Vagina (tissue), 2 donors: ENCODE measurements around the gene PTPRN2.

Source experiments
- CTCF ChIP-seq, 3 experiments: fragments of 450-650 bp in 2 of 3; fragments of 200-600 bp in 1 of 3; sonication (generic) in 1 of 3; IDR thresholded peaks; one replicate each; pipeline ENCODE4 v1.5.1; 2017 to 2019; ENCODE audit warnings: antibody characterized with exemption in 3 of 3, mild to moderate bottlenecking in 2 of 3, moderate library complexity in 2 of 3
- POLR2A ChIP-seq, 2 donors: fragments of 450-650 bp; IDR thresholded peaks; one replicate each; pipeline ENCODE4 v1.6.1; 2017; ENCODE audit warnings: antibody characterized with exemption in 2 of 2, mild to moderate bottlenecking in 2 of 2, moderate library complexity in 2 of 2
- POLR2AphosphoS5 ChIP-seq, 2 donors: sonication (generic); formaldehyde crosslinking; IDR thresholded peaks; one replicate each; pipeline ENCODE4 v1.9.0; 2017; ENCODE audit warnings: antibody characterized with exemption in 2 of 2, mild to moderate bottlenecking in 2 of 2, low read depth in 1 of 2; ENCODE audit not compliant: insufficient read depth in 1 of 2

GRCh38 chr7:158110034-158110590 lies 477.5 kb downstream of the PTPRN2 start:
- TF ChIP-seq POLR2A (IDR thresholded peaks at IDR 0.05) (no peak), CTCF (IDR thresholded peaks at IDR 0.05) (no peak), POLR2AphosphoS5 (IDR thresholded peaks at IDR 0.05; ENCODE audit: insufficient read depth in 1 of 2, low read depth in 1 of 2) (no peak)
